ENCODE measurements around the gene BLM.

BLM gene

DNA sequence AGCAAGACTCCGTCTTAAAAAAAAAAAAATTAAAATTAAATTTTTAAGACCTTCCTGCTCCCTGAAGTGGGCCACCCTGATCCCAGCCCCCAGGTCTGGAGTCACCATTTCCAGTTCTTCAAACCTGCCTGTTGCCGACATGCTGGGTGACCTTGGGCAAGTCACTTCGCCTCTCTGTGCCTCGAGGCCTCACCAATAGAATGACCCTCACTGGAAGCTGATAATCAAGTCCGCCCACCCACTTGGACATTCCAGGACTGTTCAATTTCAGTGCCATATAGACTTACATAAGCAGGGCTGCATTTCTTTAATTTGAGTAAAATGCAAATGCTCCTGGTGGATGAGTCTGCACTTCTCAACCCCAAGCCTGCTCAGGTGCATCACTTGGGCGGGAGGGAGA is 112.0 kb downstream of the BLM start:
- FAIRE-seq (no peak), DNase-seq (ENCODE audit: insufficient read length, low spot score) (no peak)
- no peak for TF ChIP-seq CTCF (IDR thresholded peaks at IDR 0.05; ENCODE audit: insufficient read depth, missing control alignments)

- TF ChIP-seq CTCF (IDR thresholded peaks at IDR 0.05; ENCODE audit: insufficient read depth, missing control alignments) = no peak
- DNase-seq (ENCODE audit: insufficient read length, low spot score) = no peak
- FAIRE-seq = no peak
These were observed 112.8 kb downstream of the BLM start for GRCh38 chr15:90829942-90830440.

- no peak for TF ChIP-seq CTCF (IDR thresholded peaks at IDR 0.05; ENCODE audit: insufficient read depth, missing control alignments)
- no peak for FAIRE-seq
These were observed 117.5 kb downstream of the BLM start for GRCh38 chr15:90834626-90835025.

DNA sequence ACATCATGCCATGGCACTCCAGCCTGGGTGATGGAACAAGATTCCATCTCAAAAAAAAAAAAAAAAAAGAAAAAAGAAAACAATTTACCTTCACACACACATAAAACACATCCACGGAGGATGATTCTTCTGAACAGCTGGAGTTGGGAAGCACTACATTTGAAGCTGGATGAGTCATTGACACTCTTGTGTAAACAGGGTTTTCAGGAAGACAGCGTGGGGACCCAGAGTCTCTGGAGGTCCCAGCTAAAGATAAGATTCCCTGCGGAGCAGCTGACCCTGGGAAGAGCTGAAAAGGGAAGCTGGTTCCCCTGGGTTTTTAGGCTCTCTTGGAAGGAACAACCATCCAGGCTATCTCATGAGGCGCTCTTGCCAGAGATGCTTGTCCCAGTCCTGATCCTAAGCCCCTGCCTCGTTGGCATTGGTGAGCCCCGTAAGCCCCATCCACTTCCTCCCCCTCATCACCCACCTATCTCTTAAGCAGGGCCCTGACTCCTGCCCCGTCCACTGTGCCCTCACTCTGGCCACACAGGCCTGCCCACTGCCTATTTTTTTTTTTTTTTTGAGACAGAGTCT is 119.2 kb downstream of the BLM start:
- FAIRE-seq (no peak), DNase-seq (ENCODE audit: insufficient read length, low spot score) (no peak)
- no peak for TF ChIP-seq CTCF (IDR thresholded peaks at IDR 0.05; ENCODE audit: insufficient read depth, missing control alignments)

More at GRCh38 chr15:90834626-90835025, 117.5 kb downstream of the BLM start:
- no peak for DNase-seq (ENCODE audit: insufficient read length, low spot score)

GRCh38 chr15:90837094-90837493 is 119.9 kb downstream of the BLM start:
- no peak for TF ChIP-seq CTCF (IDR thresholded peaks at IDR 0.05; ENCODE audit: insufficient read depth, missing control alignments)
- DNase-seq (ENCODE audit: insufficient read length, low spot score) (no peak), FAIRE-seq (no peak)

DNA sequence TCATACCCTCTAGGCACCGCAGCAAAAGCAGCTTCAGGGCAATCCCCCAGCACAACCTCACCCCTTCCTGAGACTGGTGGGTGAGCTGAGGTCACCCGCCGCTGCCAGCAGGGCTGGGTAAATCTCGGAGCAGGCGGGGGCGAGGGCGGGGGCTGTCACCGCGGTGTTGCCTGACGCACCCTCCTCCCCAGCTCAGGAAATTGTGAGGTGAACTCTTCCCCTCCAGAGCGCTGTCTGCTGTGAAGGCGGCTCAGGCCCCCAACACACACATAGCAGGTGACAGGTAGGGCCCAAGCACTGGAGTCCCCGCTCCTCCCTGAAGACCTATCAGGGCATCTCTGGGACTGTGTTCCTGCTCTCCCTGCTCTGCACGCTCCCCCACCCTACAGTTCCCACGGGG is 121.0 kb downstream of the BLM start:
- FAIRE-seq (no peak), DNase-seq (ENCODE audit: insufficient read length, low spot score) (no peak)
- TF ChIP-seq CTCF (IDR thresholded peaks at IDR 0.05; ENCODE audit: insufficient read depth, missing control alignments) = no peak

- DNase-seq (ENCODE audit: insufficient read length, low spot score) = no peak
- TF ChIP-seq CTCF (IDR thresholded peaks at IDR 0.05; ENCODE audit: insufficient read depth, missing control alignments) = no peak
- FAIRE-seq = no peak
These were observed 121.4 kb downstream of the BLM start for GRCh38 chr15:90838544-90838943.
